Cardiac fibroblast (primary cell): ENCODE measurements around the gene KRTAP9-2.
A peak's percentile ranks its signal among the peaks of the same experiment; 100 is the strongest.
"Not testable (repeated sequence)": the region's sequence is repeated elsewhere in the genome, so short reads cannot be mapped to it uniquely, and the experiment has no call there.

Experiments used
- DNase-seq, 2 donors: peaks; one replicate each; pipeline versions ENCODE4 v3.0.0 to v3.0.0-alpha.2; 2010; ENCODE audit warnings: low read depth in 2 of 2
- H3K4me3 ChIP-seq, 2 donors: replicated peaks in 1 of 2; 1 replicate in 1 of 2; 2 replicates in 1 of 2; pipeline ENCODE4 v1.5.1; 2011; ENCODE audit warnings: low read depth in 2 of 2, low read length in 2 of 2, mild to moderate bottlenecking in 2 of 2, moderate library complexity in 1 of 2
- TF ChIP-seq, protein P1 (sequence below): IDR thresholded peaks from one replicate; pipeline ENCODE4 v1.5.1; 2011; ENCODE audit warnings: low read depth, mild to moderate bottlenecking, low read length, inconsistent platforms

The KRTAP9-2 gene

DNA sequence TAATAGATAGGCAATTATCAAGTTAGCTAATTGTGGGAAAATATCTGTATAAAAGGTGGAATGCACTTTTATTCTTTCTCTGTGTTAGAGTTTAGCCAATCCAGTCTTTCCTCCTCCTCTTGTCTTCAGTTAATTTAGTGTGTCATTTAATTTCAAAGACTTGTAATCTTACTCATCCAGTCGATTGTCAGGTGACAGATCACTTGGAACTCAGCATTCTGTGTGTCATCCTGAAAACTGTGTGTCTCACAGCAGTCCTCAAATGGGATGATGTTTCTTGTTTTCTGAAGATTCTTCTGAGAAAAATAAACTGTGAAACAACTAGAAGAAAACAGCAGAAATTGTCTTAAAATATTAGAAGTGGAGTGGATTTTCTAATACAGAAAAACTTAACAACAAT is 41.4 kb upstream of the KRTAP9-2 start:
- DNase-seq, result no peak
- TF ChIP-seq, protein P1, sequence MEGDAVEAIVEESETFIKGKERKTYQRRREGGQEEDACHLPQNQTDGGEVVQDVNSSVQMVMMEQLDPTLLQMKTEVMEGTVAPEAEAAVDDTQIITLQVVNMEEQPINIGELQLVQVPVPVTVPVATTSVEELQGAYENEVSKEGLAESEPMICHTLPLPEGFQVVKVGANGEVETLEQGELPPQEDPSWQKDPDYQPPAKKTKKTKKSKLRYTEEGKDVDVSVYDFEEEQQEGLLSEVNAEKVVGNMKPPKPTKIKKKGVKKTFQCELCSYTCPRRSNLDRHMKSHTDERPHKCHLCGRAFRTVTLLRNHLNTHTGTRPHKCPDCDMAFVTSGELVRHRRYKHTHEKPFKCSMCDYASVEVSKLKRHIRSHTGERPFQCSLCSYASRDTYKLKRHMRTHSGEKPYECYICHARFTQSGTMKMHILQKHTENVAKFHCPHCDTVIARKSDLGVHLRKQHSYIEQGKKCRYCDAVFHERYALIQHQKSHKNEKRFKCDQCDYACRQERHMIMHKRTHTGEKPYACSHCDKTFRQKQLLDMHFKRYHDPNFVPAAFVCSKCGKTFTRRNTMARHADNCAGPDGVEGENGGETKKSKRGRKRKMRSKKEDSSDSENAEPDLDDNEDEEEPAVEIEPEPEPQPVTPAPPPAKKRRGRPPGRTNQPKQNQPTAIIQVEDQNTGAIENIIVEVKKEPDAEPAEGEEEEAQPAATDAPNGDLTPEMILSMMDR, result no peak
- H3K4me3 ChIP-seq, result no peak overlapping the region

DNA sequence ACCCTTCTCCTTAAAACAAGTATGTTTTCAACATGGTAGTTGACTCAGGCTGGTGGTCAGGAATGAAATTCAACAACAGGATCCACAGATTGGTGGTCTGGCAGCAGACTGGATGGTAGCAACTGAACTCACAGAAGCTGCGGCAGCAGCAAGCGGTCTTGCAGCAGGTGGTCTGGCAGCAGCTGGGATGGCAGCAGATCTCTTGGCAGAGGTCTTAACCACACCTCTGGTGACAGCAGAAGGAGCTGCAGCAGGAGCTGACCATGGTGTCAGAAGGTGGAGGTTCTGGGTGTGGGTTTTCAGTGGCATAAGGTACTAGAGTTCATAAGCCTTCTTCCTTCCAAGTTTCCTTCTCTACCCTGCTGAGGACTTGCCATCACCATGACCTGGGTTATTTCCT is 39.6 kb upstream of the KRTAP9-2 start:
- no peak overlapping the region for H3K4me3 ChIP-seq
- DNase-seq, result no peak
- TF ChIP-seq, protein P1, result no peak

DNA sequence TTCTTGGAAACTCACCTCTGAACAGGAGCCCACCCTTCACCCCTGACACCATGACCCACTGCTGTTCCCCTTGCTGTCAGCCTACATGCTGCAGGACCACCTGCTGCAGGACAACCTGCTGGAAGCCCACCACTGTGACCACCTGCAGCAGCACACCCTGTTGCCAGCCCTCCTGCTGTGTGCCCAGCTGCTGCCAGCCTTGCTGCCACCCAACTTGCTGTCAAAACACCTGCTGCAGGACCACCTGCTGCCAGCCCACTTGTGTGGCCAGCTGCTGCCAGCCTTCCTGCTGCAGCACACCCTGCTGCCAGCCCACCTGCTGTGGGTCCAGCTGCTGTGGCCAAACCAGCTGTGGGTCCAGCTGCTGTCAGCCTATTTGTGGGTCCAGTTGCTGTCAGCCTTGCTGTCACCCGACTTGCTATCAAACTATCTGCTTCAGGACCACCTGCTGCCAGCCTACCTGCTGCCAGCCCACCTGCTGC is 36.6 kb upstream of the KRTAP9-2 start, which contains the start of gene KRTAP9-1:
Gene KRTAP9-1 (plus strand): TSS at position 51 of the 482 bp plus-strand sequence. CDS start 0 bp downstream, at position 51.
- not testable (repeated sequence) for H3K4me3 ChIP-seq

DNA sequence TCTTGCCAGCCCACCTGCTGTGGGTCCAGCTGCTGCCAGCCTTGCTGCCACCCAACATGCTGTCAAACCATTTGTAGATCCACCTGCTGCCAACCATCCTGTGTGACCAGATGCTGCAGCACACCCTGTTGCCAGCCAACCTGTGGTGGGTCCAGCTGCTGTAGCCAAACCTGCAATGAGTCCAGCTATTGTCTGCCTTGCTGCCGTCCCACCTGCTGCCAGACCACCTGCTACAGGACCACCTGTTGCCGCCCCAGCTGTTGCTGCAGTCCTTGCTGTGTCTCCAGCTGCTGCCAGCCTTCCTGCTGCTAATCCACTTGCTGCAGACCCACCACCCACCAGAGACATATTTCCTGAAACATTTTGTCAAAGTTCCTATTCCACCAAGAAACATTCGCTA is 36.1 kb upstream of the KRTAP9-2 start:
- H3K4me3 ChIP-seq, result no peak overlapping the region
- TF ChIP-seq, protein P1, result no peak
- DNase-seq, result no peak

More for the DNA sequence above, 36.6 kb upstream of the KRTAP9-2 start, which contains the start of gene KRTAP9-1:
- not testable (repeated sequence) for DNase-seq

DNA sequence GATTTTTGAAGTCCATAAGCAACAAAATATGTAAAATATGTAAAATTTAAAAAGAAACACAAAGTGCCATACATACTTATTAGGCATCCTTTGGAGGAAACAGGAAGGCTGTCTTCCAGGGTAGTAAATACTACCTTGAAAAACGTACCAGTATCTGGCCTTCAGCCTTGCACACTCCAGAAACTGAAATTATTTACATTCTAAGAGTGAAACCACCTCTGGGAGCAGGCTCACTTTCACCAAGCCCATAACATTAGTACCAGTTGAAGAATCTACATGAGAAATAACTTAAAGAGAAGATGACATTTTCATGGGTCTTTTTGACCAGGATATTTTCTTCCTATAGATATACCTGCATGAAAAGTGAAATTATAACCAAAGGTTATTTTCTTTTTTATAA is 30.4 kb upstream of the KRTAP9-2 start:
- TF ChIP-seq, protein P1, result no peak

DNA sequence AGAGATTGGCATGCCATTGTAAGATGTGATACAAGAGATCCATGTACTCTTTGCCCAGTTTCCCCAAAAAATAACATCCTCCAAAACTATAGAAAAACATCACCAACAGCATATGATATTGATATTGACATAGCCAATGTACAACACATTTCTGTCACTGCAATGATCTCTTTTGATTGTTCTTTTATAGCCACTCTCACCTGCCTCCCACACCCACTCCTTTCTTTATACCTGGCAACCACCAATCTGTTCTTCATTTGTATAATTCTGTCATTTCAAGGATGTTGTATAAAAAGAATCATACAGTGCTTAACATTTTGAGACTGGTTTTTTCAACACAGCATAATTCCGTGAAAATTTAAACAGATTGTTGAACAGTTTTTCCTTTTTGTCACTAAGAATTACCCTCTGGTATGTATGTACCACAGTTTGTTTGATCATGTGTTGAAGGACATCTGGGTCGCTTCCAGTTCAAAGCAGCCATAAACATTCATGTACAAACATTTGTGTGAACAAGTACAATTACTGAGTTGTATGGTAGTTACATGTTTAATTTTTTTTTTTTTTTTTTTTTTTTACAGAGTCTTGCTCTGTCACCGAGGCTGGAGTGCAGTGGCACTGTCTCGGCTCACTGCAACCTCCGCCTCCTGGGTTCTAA is 26.9 kb upstream of the KRTAP9-2 start:
- DNase-seq, result no peak
- TF ChIP-seq, protein P1, result no peak
- no peak overlapping the region for H3K4me3 ChIP-seq

More for the DNA sequence above, 30.4 kb upstream of the KRTAP9-2 start:
- no peak for DNase-seq
- no peak overlapping the region for H3K4me3 ChIP-seq

DNA sequence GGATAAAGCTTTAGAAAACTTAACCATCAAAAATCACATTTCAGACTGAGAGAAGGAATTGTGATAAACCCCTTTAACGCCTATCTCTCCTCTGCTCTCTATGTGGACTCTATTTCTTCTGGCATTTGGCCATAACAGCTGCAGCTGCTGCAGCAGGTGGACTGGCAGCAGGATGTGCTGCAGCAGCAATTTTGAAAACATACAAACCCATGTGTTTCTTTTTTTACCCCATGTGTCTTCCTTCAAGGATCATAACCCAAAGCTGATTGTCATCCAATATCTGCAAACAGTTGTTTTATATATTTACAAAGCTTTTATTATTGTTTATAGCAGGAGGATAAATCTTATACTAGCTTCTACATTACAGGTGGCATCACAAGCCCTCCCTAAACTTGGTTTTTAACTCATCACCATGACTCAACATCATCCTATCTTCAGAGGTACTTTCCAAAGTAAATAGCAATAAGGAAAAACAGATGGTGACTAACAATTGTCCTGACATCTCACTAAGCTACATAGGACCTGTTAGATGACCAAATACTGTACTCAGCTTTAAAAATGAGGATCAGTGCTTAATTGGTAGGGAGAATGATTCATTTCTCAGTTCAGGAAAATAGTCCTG is 14.5 kb upstream of the KRTAP9-2 start:
- TF ChIP-seq, protein P1, result no peak
- peak in 1 of 2 donors; percentile 36 for DNase-seq
- no peak overlapping the region for H3K4me3 ChIP-seq
